ENCODE results near the gene MAPKBP1.

GRCh38 chr15:41832875-41833274, 58.6 kb downstream of the MAPKBP1 start:
- TF ChIP-seq CBFB (CRISPR knock-in tag; IDR thresholded peaks at IDR 0.05; ENCODE audit: low read depth) (no peak), SP1 (CRISPR knock-in tag; conservative IDR thresholded peaks at IDR 0.05) (no peak), CTCF (IDR thresholded peaks at IDR 0.05) (no peak), CREB1 (CRISPR knock-in tag; IDR thresholded peaks at IDR 0.05) (no peak)

All from WTC11 (cell line).